Stimulated activated CD4-positive, alpha-beta T cell treated with anti-CD3 and anti-CD28 coated beads, Interleukin-4, amount 100 ng/mL, for 48 hours (primary cell): ENCODE results near the gene SPAG17.

Experiments used
- DNase-seq, 2 donors: peaks; one replicate each; pipeline ENCODE4 v3.0.0-alpha.2; 2020; ENCODE audit warnings: low read depth in 2 of 2

Gene SPAG17

DNA sequence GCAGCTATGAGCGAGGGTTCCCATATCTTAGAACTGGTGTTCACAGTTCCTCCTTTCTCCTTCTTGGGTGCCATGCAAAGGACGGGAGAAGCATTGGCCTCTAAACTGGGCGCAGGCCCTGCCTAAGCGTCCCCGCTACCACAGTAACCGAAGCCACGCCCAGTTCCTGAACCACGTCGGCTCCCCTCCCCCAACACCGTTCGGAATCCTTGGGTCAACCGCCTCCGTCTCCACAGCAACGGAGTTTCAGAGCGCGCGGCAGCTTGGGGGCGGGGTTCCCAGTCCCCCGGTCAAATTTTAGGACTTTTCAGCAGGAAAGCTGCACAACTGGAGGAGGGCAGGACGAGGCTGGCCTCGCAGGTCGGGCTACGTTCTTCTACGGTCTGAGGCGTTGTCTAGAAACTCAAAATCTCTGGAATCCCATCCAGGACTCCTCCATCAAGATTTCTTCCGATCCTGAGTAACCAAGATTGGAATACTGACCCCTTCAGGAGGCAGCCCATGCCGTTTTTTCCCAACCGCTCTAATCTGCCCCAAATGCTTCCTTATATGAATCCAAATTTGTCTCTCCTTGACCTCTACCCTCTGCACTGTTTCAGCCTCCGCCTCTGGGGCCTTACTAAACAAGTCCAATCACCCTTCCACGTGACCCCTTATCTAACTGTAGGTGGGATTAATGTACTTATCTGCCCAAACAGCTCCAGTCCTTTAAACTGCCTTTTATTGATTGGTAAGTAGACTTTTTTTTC is at the start of gene SPAG17:
TSS of gene SPAG17 (minus strand) at position 145 of the 749 bp plus-strand sequence. CDS start at position 74, 71 bp downstream.
- no peak for DNase-seq

DNA sequence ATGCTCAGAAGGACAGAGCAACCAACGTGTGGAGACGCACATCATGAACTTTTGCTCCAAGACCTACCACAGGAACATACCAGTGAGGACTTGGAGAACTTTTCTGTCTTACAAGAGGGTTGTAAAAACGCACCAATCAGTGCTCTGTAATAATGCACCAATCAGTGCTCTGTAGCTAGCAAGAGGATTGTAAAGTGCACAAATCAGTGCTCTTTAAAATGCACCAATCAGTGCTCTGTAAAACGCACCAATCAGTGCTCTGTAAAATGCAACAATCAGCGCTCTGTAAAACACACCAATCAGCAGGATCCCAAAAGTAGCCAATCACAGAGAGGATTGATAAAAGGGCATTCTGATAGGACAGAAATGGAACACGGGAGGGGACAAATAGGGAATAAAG is 40.4 kb upstream of the SPAG17 start:
- no peak for DNase-seq

DNA sequence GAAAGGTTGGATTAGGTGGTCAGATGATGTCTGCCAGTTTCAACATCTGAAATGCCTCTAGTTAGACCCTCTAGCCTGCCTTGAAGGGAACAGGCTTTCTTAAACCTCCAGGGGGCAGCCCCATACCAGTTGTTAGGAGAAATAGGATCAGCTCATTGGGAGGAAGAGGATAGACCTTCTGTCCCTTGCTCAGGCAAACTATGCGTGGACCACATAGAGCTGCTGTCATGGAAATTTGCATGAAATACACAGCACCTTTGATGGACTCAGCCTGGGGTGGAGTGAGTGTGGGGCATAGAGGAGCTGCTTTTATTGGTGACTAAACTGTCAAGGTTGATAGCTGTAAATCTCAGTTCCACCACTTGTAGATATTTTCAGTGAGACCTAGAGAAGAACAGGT is 38.4 kb upstream of the SPAG17 start:
- no peak for DNase-seq

DNA sequence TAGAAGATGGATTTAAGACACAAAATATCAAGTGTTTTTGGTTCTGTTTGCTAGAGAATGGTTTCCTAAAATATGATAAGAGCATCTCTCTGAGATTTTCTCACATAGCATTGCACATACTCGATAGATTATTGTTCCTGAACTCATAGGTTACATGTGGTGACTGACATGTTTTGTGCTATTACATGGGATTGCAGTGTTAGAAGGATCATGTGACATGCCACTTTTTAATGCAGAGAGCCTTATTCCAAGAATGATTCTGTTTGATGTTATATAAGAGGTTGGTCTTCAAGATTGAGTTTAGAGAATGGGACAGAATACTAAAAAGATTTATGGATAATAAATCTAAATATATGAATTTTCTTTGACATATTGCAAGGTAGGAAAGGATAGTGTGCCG is 34.4 kb upstream of the SPAG17 start:
- no peak for DNase-seq

DNA sequence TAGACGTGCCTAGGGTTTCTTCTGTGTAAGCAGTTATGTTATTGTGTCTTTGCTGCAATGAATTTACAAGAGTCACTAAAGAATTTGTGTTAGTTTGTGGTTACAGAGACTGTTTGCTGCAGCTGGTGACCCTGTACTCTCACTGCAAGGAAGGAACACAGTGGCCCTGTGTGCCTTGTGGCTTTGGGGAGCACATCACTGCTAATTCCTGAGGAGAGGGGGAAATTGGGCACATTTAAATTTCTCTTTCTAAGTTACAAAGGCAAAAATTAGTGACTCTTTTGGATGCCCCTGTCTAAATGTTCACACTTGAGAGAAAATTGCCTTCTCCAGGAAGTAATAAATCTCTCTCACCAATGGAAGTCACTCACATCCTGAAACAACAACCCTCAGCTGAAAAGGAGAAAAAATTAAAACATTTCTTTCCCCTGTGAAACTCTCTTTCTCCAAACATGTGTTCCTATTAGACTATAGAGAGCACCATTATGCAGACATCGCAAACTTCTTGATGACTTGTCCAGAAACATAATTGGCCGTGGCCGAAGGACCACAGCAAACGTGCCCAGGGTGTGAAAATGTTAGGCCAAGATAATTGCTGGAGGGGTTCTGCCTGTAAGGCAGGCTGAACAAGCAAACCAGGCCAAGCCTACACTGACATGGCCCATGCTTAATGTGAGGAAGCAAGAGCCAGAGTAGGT is 32.3 kb upstream of the SPAG17 start:
- no peak for DNase-seq

DNA sequence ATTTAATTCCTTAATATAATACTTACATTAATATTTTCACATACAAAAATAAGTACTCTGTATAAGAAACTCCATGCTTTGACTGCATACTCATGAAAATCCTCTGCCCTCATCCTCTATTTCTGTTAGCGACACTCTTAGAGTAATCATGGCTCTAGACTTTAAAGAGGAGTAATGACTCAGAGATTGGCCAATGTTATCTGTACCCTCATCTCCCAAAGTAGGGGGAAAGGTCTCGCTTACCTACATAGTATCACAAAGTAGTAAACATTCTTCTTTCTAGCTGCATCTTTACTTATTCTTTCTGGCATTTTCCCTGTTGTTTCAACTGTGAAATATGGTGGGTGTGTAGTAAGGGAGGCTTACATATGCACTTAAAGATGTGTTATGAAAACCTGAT is 29.8 kb upstream of the SPAG17 start:
- DNase-seq: no peak

DNA sequence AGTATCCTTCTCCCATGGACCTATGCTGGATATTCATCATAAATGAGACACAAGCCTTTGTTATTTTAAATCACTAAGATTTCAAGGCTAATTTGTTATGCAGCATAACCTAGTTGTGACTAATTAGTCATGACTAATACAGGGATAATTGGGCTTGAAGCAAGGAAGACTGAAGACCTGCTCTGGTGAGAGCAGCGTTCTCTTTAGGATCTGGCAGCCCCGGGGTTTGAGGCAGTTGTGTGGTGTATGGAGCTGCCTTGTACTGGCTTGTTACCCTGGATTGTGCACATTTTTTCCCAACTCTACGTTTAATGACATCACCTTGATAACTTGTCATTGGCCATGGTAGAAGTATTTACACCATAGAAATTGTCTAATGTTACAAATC is 25.7 kb upstream of the SPAG17 start:
- no peak for DNase-seq

DNA sequence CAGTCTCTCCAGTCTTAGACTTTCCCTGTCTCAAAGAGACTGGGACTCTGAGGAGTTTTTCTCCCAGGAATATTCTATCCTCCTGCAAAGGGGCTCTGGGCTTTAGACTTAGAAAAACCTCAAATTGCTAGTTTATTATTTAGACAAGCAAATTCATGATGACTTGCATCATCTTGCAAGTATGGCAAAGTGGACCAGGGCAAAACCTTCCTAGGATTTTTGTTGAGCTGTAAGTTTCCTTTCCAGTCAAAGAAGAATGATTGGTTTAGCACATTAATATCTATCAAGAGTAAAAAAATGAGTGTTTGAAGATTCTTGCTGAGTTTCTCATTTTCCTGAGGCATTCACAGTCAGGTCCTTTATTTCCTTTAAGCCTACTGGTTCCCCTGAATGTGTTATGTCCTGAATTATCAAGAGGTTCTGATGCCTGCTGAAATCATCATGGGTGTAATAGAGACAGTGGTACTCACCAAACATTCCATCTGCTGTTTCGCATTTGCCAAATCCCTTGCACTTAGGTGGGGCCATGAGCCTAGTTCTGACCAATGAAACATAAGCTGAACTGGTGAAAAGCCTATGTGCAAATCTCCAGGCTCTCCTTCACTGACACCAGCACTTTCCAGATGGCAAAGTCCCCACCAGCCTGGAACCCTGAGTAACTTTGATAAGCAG is 25.2 kb upstream of the SPAG17 start:
- DNase-seq: no peak

DNA sequence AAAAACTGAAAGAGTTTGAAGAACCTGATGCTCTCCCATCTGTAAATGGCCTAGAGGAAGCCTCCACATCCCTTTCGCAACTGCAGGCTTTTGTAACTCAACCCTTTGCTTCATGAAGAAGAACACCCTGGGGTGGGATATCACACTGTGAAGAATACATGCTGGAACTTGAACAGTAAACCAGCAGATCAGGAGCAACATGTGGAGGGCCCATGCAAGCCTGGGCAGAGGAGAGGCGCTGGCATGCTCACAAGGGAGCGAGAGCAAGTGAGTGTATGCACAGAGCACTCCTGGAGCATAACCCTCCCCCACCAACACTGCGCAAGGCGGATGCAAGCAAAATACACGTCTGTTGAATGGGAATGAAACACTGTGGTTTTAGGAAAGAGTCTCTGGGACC is 24.6 kb upstream of the SPAG17 start:
- DNase-seq: no peak

DNA sequence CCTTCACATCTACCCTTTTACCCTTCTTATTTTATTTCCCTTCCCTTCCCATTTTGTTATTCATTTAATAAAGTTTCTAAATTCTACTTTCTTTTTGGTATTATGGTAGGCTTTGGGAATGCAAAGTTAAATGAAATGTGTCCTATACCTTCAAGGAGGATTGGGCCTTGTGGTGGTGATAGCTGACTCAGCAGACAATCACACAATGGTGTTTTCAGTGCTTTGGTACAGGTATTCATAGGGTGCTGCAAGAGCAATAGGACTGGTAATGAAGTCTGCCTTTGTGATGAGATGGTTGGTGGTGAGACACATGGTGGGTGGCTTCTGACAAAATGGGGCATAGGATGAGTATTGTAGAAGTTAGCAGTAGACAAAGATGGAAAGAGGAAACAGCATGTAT is 21.9 kb upstream of the SPAG17 start:
- no peak for DNase-seq

DNA sequence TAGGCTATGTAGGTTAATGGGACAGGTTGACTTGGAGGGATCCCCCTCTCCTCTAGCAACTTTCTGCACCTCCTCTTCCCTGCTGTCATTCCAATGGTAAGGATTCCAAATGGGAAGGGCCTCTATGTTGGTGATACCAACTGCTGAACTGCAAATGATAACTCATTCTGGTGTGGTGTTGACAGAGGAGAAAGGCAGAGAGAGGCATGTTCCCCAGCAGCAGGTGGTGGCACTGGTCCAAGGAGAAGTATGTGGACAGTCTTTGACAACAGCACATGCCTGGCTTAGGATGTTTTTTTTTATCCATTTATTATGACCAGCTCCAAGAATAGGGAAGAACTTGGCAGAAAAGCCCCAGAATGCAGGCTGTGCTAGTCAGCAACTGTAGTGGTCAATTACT is 19.6 kb upstream of the SPAG17 start:
- no peak for DNase-seq

DNA sequence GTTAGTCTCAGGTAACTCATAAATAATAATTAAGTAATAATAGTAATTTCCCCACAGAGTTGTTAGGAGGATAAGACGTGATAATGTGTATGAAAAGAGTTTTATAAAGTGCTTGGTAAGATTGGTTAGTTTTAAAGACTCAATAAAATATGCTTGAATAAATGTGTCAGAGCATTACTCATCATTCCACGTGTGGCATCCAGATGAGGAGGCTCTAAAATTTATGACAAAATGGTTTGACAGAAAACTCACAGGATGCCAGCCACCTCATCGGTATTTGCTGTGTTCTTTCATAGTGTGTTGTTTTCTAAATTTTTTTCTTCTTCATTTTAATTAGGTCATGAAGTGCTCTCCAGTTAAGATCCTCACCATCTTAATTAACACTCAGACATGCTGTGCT is 19.1 kb upstream of the SPAG17 start:
- DNase-seq: no peak

DNA sequence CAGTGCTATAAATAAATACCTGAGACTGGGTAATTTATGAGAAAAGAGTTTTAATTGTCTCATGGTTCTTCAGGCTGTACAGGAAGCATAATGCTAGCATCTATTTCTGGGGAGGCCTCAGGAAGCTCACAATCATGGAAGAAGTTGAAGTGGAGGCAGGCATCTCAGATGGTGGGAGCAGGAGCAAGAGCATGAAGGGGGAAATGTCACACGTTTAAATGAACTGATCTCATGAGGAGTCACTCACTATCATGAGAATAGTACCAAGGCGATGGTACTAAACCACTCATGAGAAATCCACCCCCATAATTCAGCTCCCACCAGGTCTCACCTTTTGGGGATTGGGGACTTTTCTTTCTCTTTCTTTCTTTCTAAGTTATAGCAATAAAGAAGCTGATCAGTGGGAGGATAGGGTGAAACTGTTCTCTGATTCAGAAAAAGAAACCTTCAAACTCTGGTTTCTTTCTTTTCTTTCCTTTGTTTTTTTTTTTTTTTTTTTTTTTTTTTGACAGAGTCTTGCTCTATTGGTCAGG is 17.1 kb upstream of the SPAG17 start:
- no peak for DNase-seq

DNA sequence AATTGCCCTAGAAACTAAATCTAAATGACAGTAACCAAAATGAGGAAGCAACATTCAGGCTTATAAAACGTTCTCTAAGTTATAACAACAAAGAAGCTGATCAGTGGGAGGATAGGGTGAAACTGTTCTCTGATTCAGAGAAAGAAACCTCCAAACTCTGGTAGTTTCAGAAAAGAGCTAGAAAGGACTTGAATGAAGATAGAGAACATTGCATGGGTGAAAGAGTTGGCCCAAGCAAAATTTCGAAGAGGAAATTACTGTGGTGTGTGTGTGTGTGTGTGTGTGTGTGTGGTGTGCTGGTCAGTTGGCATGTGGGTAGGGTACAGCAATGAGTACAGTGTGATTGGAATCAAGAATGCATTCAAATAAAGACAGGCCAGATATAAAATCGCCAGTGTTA is 16.5 kb upstream of the SPAG17 start:
- DNase-seq: no peak

DNA sequence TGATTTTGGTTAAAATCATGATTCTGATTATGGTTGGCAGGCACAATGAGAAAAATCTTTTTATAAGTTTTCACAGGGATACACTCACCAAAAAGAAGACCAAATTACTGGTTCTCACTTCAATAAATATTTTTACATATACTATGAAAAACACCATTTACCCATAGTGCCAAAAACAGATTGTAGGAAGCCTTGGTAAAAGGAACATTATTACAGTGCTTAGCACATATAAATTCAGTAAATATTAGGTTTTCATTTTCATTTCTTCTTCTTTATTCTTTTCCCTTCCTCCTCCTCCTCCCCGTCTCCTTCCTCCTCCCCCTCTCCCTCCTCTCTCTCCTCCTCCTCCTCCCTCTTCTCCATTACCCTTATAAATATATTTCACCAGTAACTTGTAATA is 15.8 kb upstream of the SPAG17 start:
- no peak for DNase-seq

DNA sequence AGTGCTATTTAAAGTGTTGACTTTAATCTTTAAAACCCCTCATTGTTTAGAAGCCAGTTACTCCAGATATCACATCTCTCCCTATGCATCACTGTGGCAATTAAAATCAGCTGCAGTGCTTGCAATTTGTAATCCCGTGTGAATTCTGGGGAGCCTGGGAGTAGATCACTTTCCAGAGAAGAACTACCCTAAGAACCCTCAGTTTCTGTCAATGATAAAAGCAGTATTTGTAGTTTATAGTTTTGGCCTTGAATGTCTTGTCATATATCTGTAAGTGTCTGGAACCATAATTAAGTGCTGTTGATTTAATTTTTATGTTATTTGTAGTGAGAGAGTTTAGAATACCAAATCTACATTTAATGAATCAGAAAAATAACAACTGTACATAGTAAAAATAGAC is 5.5 kb upstream of the SPAG17 start:
- DNase-seq: no peak

DNA sequence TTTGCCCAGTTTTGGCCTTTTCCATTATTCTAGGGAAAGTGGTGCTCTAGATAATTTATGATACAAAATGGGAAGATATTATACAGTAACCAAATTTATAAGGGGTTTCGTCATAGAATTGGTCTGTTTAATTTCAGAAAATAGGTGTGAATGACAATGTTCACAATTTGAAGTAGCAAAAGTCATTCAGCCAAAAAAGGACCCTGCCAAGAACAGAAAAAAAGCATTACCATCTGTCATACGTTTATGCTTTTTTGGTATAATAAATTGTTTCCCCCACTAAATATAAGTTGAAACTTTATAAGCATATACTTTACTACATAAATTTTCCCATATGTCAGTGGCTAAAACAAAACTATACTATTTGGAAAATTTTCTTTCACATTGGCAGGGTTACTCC is 4.5 kb upstream of the SPAG17 start:
- DNase-seq: no peak

DNA sequence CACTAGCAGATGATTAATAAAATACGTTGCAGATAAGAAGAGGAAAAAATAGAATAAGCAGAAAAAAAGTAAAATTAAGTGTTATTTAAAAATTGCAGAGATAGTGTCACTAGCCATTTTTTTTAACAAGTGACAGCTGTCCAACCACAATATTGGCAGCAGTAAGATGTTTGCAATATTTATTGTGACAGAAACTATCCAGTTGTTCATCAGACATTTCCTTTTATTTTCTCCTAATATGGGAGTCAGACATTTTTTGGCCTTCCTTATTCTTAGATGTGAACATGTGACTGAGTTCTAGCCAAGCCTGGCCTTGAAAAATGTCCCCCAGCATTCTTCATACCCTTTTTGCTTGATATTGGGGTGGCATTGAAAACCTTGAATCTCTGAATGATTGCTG is 3.4 kb upstream of the SPAG17 start:
- DNase-seq: no peak

DNA sequence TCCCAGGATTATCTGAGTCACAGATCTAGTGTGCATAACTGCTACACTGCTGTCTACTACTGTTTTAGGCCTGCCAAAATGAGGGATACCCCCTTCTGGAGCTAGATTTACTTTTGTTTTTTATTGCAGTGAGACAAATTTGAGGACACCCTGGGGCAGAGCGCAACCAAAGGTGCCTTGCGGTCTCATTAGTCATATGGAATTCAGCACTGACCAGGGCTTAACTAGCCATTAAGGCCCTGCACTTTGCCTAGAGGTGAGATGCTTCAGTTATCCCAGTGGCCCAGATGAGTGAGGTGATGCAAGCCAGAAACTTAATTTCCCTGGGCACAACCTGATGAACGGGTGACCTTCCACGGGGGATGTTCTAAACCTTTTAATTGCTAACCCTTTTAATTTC is 998 bp upstream of the SPAG17 start:
- no peak for DNase-seq

DNA sequence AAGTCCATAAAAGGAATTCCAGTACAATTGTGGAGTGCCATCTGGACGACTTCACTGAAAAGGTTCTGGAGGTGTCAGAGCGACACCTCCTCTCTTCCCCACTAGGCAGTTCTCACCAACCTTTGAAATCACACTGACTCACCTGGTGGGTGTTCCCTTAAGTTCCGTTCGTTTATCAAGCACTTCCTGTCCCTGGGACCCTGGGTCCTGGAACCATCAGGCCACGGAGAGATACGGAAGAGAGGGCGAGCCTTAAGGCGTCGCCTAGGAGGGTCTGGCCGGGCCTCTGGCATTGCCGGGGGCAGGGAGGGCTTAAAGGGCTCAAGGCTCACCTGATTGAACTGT is 317 bp downstream of the SPAG17 start:
- no peak for DNase-seq

DNA sequence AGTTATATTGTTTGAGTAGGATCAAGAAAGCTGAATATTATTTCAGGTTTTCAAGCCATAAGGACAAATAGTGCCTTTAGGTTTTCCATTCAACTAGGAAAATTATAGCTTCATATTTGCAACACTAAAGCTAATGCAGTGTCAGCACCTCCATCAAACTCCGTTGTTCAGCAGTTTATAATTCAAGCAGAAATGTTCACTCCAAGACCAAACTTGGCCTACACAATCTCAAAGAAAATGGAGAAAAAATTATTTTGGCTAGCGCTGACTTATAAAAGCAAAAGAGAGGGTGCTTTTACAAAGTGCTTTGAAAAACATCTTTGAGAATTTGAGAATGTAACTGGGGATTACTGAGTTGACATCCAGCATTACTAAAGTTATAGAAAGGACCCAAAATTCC is 1.4 kb downstream of the SPAG17 start:
- DNase-seq: no peak

DNA sequence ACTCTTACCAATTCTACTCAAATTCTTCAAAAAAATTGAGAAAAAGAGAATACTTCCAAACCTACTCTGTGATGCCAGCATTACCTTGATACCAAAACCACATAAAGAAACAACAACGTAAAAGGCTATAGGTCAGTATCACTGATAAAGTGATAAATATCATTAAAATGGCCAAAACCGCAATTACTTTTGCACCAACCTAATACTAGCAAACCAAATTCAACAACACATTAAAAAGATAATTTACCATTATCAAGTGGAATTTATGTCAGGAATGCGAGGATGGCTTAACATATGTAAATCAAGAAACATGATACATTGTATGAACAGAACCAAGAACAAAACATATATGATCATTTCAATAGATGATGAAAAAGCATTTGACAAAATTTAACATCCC is 7.0 kb downstream of the SPAG17 start:
- no peak for DNase-seq

DNA sequence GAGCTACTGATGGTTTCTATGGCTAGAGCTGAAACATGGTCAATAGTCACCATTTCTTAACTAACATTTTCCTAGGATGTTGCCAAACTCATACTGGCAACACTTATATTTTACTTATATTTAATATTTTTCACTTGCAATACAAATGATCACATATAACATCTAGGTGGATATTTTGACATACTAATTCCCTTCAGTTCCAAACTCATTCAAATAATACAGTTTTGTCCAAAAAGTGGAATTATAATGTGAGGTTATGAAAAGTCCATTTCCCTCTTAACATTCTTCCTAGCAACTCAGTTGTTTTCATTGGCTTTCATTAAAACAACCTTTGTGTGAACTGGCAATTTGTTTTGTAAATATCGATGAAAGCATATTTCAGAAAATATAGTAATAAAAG is 16.0 kb downstream of the SPAG17 start:
- DNase-seq: no peak
